ENCODE measurements around the gene EPHB1. TPM values are rescaled to one million over a fixed set of nuclear protein-coding genes. Genes with fewer than 3 reads are reported as not detected.

Gene EPHB1
- total and polyA plus RNA-seq, 2 of the 13 experiments (the other 11 are each of a cell fraction or from before 2014, with no cell fraction given): 0.07 to 0.21 TPM

DNA sequence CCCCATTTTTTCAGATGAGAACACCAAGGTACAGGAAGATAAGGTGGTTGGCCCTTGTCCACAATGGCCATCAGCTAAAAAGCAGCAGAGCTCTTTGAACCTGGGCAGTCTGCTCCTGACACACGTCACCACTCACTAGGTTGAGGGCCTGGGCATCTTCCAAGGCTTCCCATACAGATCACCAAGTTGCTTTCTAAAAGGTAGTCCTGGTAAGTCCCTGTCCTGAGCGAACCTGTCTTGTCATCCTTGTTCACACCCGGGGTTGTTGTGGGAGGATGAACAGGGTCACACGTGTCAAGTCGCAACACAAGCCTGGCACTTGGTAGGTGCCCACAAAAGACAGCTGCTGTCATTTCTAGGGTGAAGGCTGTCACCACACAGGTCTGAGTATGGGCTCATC is 260.4 kb downstream of the EPHB1 start:
- no TSS peak for BruUV-seq (replicated peaks)
- FAIRE-seq: no peak
- Histone ChIP-seq H3K79me2 (ENCODE audit: insufficient read depth, low read length) (no peaks in the 10 kb centered on the region), H3K4me3 (replicated peaks in 1 of 3; ENCODE audit: insufficient read depth in 1 of 3, low read depth in 2 of 3, low read length in 3 of 3) (no peak overlapping the region), H3K27me3 (ENCODE audit: control insufficient read depth in 1 of 2, insufficient read depth in 2 of 2, low read length in 2 of 2) (peaks cover 1 to 2% of the 10 kb centered on the region in 2 experiments; a peak in 2 of 5 replicates), H3K9me3 (ENCODE audit: low read length) (no peaks in the 10 kb centered on the region), H3K36me3 (replicated peaks in 1 of 2; ENCODE audit: control insufficient read depth in 1 of 2, insufficient read depth in 2 of 2, low read length in 2 of 2) (no peaks in the 10 kb centered on the region), H3K27ac (ENCODE audit: extremely low read length, insufficient read depth, low read length) (no peak overlapping the region), H2AFZ (ENCODE audit: low read length) (no peak overlapping the region), H3K4me2 (ENCODE audit: low read depth, low read length) (no peak overlapping the region), H3K4me1 (ENCODE audit: insufficient read depth, low read length) (no peaks in the 10 kb centered on the region), H3K9ac (ENCODE audit: insufficient read depth, low read depth, low read length) (no peak overlapping the region), H4K20me1 (ENCODE audit: insufficient read depth, low read length) (no peaks in the 10 kb centered on the region)
- no peak for TF ChIP-seq MATR3 (CRISPR knock-in tag; IDR thresholded peaks at IDR 0.05)
- no peak for TF ChIP-seq MED8 (CRISPR knock-in tag; IDR thresholded peaks at IDR 0.05; ENCODE audit: insufficient replicate concordance)
- TF ChIP-seq ZNF430 (CRISPR knock-in tag; IDR thresholded peaks at IDR 0.05): no peak
- no peak for TF ChIP-seq ZKSCAN1 (IDR thresholded peaks at IDR 0.05; ENCODE audit: low read length)
- TF ChIP-seq TBL1XR1 (IDR thresholded peaks at IDR 0.05; ENCODE audit: borderline replicate concordance, low read length, partially characterized antibody): no peak
- no peak for TF ChIP-seq ZNF282 (IDR thresholded peaks at IDR 0.05; ENCODE audit: partially characterized antibody)
- TF ChIP-seq ZFP36L1 (CRISPR knock-in tag; IDR thresholded peaks at IDR 0.05): no peak
- TF ChIP-seq KLF9 (CRISPR knock-in tag; IDR thresholded peaks at IDR 0.05; ENCODE audit: low read depth): no peak
- no peak for TF ChIP-seq SCMH1 (CRISPR knock-in tag; IDR thresholded peaks at IDR 0.05; ENCODE audit: borderline replicate concordance)
- TF ChIP-seq PRPF4 (IDR thresholded peaks at IDR 0.05; ENCODE audit: low read depth, low read length, poor library complexity, severe bottlenecking): no peak
- TF ChIP-seq ZNF124 (CRISPR knock-in tag; IDR thresholded peaks at IDR 0.05): no peak
- TF ChIP-seq ZZZ3 (CRISPR knock-in tag; IDR thresholded peaks at IDR 0.05; ENCODE audit: borderline replicate concordance): no peak
- no peak for TF ChIP-seq NR2C2 (CRISPR knock-in tag; IDR thresholded peaks at IDR 0.05; ENCODE audit: borderline replicate concordance)
- POLR2A ChIA-PET: no interaction called here
- in situ Hi-C loops (cut with HindIII; ENCODE audit: extremely low pct_ligation_motif_present, low pct_unique_long_range_greater_than_20kb) (no loop called here), intact Hi-C loops (cut with micrococcal nuclease; ENCODE audit: unreplicated experiment) (no loop called here)
- ATAC-seq: no peak
- DNase-seq (ENCODE audit: low spot score): no peak
- 0% methylated on average over 5 of the region's 5 CpGs for WGBS (ENCODE audit: low lambda C conversion rate)
- CTCF ChIA-PET (ENCODE audit: low intra/inter-chr PET ratio, low total read pairs): no interaction called here
